HEK293 (cell line): ENCODE results near the gene DGKB.

Experiments used
- IKZF3 ChIP-seq: fragments of 450-650 bp; IDR thresholded peaks from 2 replicates; pipeline ENCODE4 v1.5.0; 2018; ENCODE audit warnings: missing biosample characterization, mild to moderate bottlenecking, missing genetic modification characterization, moderate library complexity
- KLF1 ChIP-seq: fragments of 450-650 bp; formaldehyde crosslinking; IDR thresholded peaks from 2 replicates; pipeline ENCODE4 v1.5.1; 2016; ENCODE audit warnings: missing biosample characterization, missing genetic modification characterization
- KLF10 ChIP-seq: fragments of 450-650 bp; IDR thresholded peaks from 2 replicates; pipeline ENCODE4 v1.5.1; 2018; ENCODE audit warnings: missing biosample characterization, mild to moderate bottlenecking, missing genetic modification characterization
- KLF16 ChIP-seq: fragments of 450-650 bp; formaldehyde crosslinking; IDR thresholded peaks from 2 replicates; pipeline ENCODE4 v1.5.1; 2017; ENCODE audit warnings: missing biosample characterization, missing genetic modification characterization
- PRDM1 ChIP-seq: fragments of 450-650 bp; formaldehyde crosslinking; IDR thresholded peaks from 2 replicates; pipeline ENCODE4; 2016; ENCODE audit warnings: missing biosample characterization, missing genetic modification characterization
- SETDB1 ChIP-seq: IDR thresholded peaks from one replicate; pipeline ENCODE4 v1.6.1; 2017; ENCODE audit warnings: mild to moderate bottlenecking, low read length, moderate library complexity, mixed read lengths; ENCODE audit not compliant: insufficient read length
- SP3 ChIP-seq: fragments of 450-650 bp; formaldehyde crosslinking; IDR thresholded peaks from 2 replicates; pipeline ENCODE4 v1.5.1; 2016; ENCODE audit warnings: missing biosample characterization, missing genetic modification characterization
- WT1 ChIP-seq: fragments of 450-650 bp; formaldehyde crosslinking; IDR thresholded peaks from 2 replicates; pipeline ENCODE4 v1.5.1; 2016; ENCODE audit warnings: missing biosample characterization, missing genetic modification characterization
- YY1 ChIP-seq: fragments of 450-650 bp; formaldehyde crosslinking; IDR thresholded peaks from 2 replicates; pipeline ENCODE4 v1.5.1; 2018; ENCODE audit warnings: missing biosample characterization, missing genetic modification characterization
- ZBTB1 ChIP-seq: fragments of 450-650 bp; formaldehyde crosslinking; IDR thresholded peaks from 2 replicates; pipeline ENCODE4 v1.5.1; 2016; ENCODE audit warnings: missing biosample characterization, missing genetic modification characterization
- ZEB2 ChIP-seq: fragments of 450-650 bp; formaldehyde crosslinking; IDR thresholded peaks from 2 replicates; pipeline ENCODE4 v1.5.1; 2016; ENCODE audit warnings: missing biosample characterization, missing genetic modification characterization
- ZNF155 ChIP-seq: fragments of 450-650 bp; formaldehyde crosslinking; IDR thresholded peaks from 2 replicates; pipeline ENCODE4 v1.5.1; 2016; ENCODE audit warnings: missing biosample characterization, missing genetic modification characterization
- ZNF223 ChIP-seq: fragments of 450-650 bp; formaldehyde crosslinking; IDR thresholded peaks from 2 replicates; pipeline ENCODE4 v1.5.1; 2016; ENCODE audit warnings: missing biosample characterization, missing genetic modification characterization
- ZNF266 ChIP-seq: fragments of 450-650 bp; formaldehyde crosslinking; IDR thresholded peaks from 2 replicates; pipeline ENCODE4 v1.5.1; 2016; ENCODE audit warnings: missing biosample characterization, missing genetic modification characterization, low read depth
- ZNF341 ChIP-seq: fragments of 450-650 bp; formaldehyde crosslinking; IDR thresholded peaks from 2 replicates; pipeline ENCODE4; 2016; ENCODE audit warnings: low read depth, missing biosample characterization, missing genetic modification characterization
- ZNF426 ChIP-seq: fragments of 450-650 bp; formaldehyde crosslinking; IDR thresholded peaks from 2 replicates; pipeline ENCODE4 v1.5.1; 2017; ENCODE audit warnings: missing biosample characterization, missing genetic modification characterization, mild to moderate bottlenecking, inconsistent platforms, moderate library complexity
- ZNF48 ChIP-seq: fragments of 450-650 bp; formaldehyde crosslinking; IDR thresholded peaks from 2 replicates; pipeline ENCODE4 v1.5.1; 2016; ENCODE audit warnings: missing biosample characterization, missing genetic modification characterization
- ZNF518A ChIP-seq: fragments of 450-650 bp; formaldehyde crosslinking; conservative IDR thresholded peaks from 2 replicates; pipeline ENCODE4 v1.5.1; 2016; ENCODE audit warnings: low read depth, missing biosample characterization, missing genetic modification characterization
- ZNF521 ChIP-seq: fragments of 450-650 bp; formaldehyde crosslinking; IDR thresholded peaks from 2 replicates; pipeline ENCODE4 v1.5.1; 2017; ENCODE audit warnings: missing biosample characterization, mild to moderate bottlenecking, missing genetic modification characterization
- ZNF555 ChIP-seq: fragments of 450-650 bp; formaldehyde crosslinking; conservative IDR thresholded peaks from 2 replicates; pipeline ENCODE4 v1.5.1; 2017; ENCODE audit warnings: missing biosample characterization, mild to moderate bottlenecking, missing genetic modification characterization, inconsistent platforms
- ZNF571 ChIP-seq: fragments of 450-650 bp; formaldehyde crosslinking; IDR thresholded peaks from 2 replicates; pipeline ENCODE4 v1.5.0; 2017; ENCODE audit warnings: missing biosample characterization, missing genetic modification characterization
- ZNF623 ChIP-seq: fragments of 450-650 bp; formaldehyde crosslinking; IDR thresholded peaks from 2 replicates; pipeline ENCODE4 v1.5.1; 2016; ENCODE audit warnings: missing biosample characterization, missing genetic modification characterization
- ZNF660 ChIP-seq: fragments of 450-650 bp; IDR thresholded peaks from 2 replicates; pipeline ENCODE4 v1.5.1; 2018; ENCODE audit warnings: missing biosample characterization, mild to moderate bottlenecking, missing genetic modification characterization
- ZNF701 ChIP-seq: fragments of 450-650 bp; formaldehyde crosslinking; IDR thresholded peaks from 2 replicates; pipeline ENCODE4 v1.5.1; 2016; ENCODE audit warnings: missing biosample characterization, missing genetic modification characterization
- ZNF785 ChIP-seq: fragments of 450-650 bp; formaldehyde crosslinking; IDR thresholded peaks from 2 replicates; pipeline ENCODE4 v1.5.1; 2016; ENCODE audit warnings: missing biosample characterization, missing genetic modification characterization
- ZSCAN23 ChIP-seq: fragments of 450-650 bp; formaldehyde crosslinking; IDR thresholded peaks from 2 replicates; pipeline ENCODE4 v1.5.1; 2016; ENCODE audit warnings: missing biosample characterization, missing genetic modification characterization
- ZSCAN30 ChIP-seq: fragments of 450-650 bp; IDR thresholded peaks from 2 replicates; pipeline ENCODE4 v1.5.1; 2018; ENCODE audit warnings: missing biosample characterization, mild to moderate bottlenecking, missing genetic modification characterization, moderate library complexity
- ZSCAN5A ChIP-seq: fragments of 450-650 bp; formaldehyde crosslinking; IDR thresholded peaks from 2 replicates; pipeline ENCODE4 v1.5.1; 2016; ENCODE audit warnings: missing biosample characterization, missing genetic modification characterization
- TF ChIP-seq, protein P1 (sequence below): fragments of 450-650 bp; formaldehyde crosslinking; IDR thresholded peaks from 2 replicates; pipeline ENCODE4 v1.5.1; 2017; ENCODE audit warnings: missing biosample characterization, missing genetic modification characterization
- TF ChIP-seq, protein P2 (sequence below): fragments of 450-650 bp; IDR thresholded peaks from 2 replicates; pipeline ENCODE4 v1.5.1; 2018; ENCODE audit warnings: missing biosample characterization, missing genetic modification characterization
- TF ChIP-seq, protein P3 (sequence below): fragments of 450-650 bp; formaldehyde crosslinking; IDR thresholded peaks from 2 replicates; pipeline ENCODE4 v1.5.1; 2016; ENCODE audit warnings: missing biosample characterization, missing genetic modification characterization

Gene DGKB

GRCh38 chr7:14687777-14688176 is 214.8 kb downstream of the DGKB start (continued):
- no peak for TF ChIP-seq ZSCAN5A
- TF ChIP-seq ZNF660 (tag by site-specific recombination) = no peak
- TF ChIP-seq ZNF155 (tag by site-specific recombination) = no peak
- TF ChIP-seq, protein P1, sequence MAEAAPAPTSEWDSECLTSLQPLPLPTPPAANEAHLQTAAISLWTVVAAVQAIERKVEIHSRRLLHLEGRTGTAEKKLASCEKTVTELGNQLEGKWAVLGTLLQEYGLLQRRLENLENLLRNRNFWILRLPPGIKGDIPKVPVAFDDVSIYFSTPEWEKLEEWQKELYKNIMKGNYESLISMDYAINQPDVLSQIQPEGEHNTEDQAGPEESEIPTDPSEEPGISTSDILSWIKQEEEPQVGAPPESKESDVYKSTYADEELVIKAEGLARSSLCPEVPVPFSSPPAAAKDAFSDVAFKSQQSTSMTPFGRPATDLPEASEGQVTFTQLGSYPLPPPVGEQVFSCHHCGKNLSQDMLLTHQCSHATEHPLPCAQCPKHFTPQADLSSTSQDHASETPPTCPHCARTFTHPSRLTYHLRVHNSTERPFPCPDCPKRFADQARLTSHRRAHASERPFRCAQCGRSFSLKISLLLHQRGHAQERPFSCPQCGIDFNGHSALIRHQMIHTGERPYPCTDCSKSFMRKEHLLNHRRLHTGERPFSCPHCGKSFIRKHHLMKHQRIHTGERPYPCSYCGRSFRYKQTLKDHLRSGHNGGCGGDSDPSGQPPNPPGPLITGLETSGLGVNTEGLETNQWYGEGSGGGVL (tag by site-specific recombination) = no peak
- TF ChIP-seq YY1 (tag by site-specific recombination) = no peak
- TF ChIP-seq ZBTB1 (tag by site-specific recombination) = no peak
- no peak for TF ChIP-seq ZNF223
- TF ChIP-seq, protein P2, sequence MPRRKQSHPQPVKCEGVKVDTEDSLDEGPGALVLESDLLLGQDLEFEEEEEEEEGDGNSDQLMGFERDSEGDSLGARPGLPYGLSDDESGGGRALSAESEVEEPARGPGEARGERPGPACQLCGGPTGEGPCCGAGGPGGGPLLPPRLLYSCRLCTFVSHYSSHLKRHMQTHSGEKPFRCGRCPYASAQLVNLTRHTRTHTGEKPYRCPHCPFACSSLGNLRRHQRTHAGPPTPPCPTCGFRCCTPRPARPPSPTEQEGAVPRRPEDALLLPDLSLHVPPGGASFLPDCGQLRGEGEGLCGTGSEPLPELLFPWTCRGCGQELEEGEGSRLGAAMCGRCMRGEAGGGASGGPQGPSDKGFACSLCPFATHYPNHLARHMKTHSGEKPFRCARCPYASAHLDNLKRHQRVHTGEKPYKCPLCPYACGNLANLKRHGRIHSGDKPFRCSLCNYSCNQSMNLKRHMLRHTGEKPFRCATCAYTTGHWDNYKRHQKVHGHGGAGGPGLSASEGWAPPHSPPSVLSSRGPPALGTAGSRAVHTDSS (tag by site-specific recombination) = no peak
- no peak for TF ChIP-seq ZNF426 (tag by site-specific recombination)
- TF ChIP-seq KLF10 (tag by site-specific recombination) = 0 out of 2 replicates have a peak, but pooled peaks have one; percentile 48
- TF ChIP-seq ZNF623 (tag by site-specific recombination) = no peak
- no peak for TF ChIP-seq ZNF555
- TF ChIP-seq SP3 (tag by site-specific recombination) = 0 out of 2 replicates have a peak, but pooled peaks have one; percentile 13
- no peak for TF ChIP-seq ZNF341 (tag by site-specific recombination)
- no peak for TF ChIP-seq SETDB1
- TF ChIP-seq KLF16 = no peak
- TF ChIP-seq ZNF266 (tag by site-specific recombination) = no peak
- no peak for TF ChIP-seq ZNF571
- TF ChIP-seq ZNF518A = no peak
- no peak for TF ChIP-seq ZNF701
- no peak for TF ChIP-seq IKZF3 (tag by site-specific recombination)
- no peak for TF ChIP-seq ZSCAN23 (tag by site-specific recombination)
- no peak for TF ChIP-seq ZNF521 (tag by site-specific recombination)
- peak; percentile 87 for TF ChIP-seq WT1
- TF ChIP-seq ZSCAN30 (tag by site-specific recombination) = no peak
- no peak for TF ChIP-seq ZNF785 (tag by site-specific recombination)
- TF ChIP-seq KLF1 = no peak
- TF ChIP-seq, protein P3, sequence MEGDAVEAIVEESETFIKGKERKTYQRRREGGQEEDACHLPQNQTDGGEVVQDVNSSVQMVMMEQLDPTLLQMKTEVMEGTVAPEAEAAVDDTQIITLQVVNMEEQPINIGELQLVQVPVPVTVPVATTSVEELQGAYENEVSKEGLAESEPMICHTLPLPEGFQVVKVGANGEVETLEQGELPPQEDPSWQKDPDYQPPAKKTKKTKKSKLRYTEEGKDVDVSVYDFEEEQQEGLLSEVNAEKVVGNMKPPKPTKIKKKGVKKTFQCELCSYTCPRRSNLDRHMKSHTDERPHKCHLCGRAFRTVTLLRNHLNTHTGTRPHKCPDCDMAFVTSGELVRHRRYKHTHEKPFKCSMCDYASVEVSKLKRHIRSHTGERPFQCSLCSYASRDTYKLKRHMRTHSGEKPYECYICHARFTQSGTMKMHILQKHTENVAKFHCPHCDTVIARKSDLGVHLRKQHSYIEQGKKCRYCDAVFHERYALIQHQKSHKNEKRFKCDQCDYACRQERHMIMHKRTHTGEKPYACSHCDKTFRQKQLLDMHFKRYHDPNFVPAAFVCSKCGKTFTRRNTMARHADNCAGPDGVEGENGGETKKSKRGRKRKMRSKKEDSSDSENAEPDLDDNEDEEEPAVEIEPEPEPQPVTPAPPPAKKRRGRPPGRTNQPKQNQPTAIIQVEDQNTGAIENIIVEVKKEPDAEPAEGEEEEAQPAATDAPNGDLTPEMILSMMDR (tag by site-specific recombination) = no peak
- TF ChIP-seq ZNF48 (tag by site-specific recombination) = no peak
- TF ChIP-seq PRDM1 = no peak
- TF ChIP-seq ZEB2 (tag by site-specific recombination) = peak; percentile 77
